Activated T-cell treated with anti-CD3 and anti-CD28 coated beads for 4 hours (primary cell): ENCODE measurements around the gene MARCHF10.

Experiments
- DNase-seq: peaks from one replicate; pipeline ENCODE4 v3.0.0-alpha.2; 2020

The MARCHF10 gene

DNA sequence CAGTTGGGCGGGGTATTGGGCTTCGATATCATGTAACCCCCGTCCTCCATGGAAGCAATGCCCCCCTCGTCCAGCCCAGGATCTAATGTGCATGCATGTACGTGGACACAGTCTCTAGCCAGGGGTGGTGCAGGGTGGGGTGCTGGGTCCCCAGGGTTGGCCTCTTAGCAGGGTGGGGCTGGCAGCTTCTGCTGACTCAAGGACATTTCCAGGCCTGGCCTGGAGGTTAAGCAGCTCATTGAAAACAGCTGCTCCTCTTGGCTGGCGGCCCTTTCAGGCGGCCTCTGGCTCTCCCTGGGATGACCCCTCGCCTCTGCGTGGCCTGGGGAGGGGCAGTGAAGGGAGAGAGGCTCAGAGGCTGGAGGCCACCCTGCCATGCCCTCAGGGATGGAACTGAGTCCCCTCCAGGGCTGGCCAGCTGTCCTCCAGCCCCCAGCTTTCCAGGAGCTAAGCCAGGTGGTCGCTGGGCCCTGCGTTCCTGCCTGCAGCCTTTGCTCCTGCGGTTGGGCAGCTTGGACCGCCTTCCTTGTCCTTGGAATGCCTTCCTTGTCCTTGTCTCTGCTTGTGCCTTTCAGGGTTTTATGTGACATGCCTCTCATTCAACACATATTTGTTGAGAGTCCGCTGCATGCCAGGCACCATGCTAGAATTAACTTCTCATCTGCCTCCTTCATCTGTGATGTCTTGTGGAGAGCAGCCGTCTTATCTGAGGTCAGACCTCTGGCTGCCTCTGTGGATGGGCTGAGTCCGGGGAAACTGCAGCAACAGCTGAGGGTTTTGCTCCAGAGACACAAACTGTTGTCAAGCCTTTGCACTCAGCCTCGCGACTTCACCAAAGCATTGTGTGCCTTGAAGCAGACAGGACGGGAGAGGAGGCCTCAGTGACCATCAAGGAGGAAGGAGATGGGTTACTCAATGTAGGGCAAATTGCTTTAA, 154.0 kb downstream of the MARCHF10 start:
- no peak for DNase-seq

DNA sequence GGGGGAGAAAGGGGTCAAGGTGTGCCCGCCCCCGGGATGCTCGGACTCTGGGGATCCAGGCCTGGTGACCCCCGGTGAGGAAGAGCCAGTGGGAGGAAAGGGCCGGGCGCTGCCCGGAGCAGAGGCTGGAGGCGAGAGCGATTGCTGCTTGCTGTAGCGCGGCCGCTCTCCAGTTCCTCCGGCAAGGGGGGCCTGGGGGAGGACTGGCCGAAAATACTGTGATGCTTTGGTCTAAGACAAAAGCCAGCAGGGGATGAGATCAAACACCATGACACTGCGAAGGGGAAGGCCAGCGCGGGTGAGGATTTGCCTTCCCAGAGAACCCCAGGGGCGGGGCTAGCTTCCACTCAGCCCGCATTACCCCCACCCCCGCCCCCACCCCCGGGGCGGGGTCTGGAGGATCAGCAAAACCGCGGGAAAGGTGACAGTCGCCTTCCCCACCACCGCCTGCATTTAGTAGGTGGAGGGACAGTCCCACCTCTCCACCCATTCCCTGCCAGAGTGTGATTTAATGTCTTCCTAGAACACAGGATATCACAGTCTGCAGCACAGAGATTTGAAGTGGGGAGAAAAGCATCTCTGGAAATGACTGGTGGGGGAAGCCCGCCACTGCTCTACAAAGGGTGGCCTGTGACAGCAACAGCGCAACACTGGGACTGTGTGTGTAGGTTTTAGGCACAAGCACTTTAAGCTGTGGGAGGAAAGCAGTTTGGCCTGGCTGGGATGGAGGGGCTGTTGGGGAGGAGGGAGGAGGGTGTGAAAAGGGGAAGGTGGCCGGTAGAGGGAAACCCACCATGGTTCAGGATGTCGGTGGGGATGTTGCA, 154.9 kb downstream of the MARCHF10 start:
- peak; percentile 82 for DNase-seq

DNA sequence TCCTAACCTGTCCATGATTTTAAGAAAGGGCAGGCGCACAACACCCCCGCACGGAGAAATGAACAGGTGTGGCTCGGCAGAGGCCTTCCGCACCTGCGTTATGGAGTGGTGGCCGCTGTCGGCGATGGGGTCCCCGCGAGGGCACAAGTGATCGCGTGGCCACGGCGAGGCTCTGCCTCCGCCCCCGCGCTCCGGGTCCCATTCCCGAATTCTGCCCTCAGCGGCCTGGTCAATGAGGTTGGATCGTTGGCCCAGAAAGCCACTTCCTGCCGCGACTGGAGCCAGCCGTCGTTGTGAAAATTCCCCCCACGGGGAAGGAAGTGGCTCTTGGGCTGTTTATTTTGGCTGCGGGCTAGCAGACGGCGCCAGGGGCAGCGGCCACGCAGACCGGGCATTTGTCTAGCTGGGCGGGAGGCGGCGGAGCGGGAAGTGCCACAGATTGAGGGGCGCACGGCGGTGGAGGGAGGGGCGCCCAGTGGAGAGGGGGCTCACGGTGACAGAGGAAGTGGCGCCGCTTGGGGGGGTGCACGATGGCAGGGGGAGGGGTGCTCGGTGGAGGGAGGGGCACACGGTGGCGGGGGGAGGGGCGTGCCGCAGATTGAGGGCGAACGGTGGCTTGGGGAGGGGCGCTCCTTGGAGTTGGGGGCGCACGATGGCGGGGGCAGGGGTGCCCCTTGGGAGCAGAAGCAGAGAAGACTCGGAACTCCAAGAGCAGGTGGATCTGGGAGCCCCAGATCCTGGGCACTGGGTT, 155.7 kb downstream of the MARCHF10 start:
- DNase-seq, result no peak
